HEK293T (cell line): ENCODE data around the gene UAP1L1.

Experiments
- BHLHE40 ChIP-seq: fragments of 450-650 bp; IDR thresholded peaks from 2 replicates; pipeline ENCODE4 v1.6.1; 2016; ENCODE audit warnings: mild to moderate bottlenecking, moderate library complexity, borderline replicate concordance
- SUZ12 ChIP-seq: fragments of 450-650 bp; IDR thresholded peaks from 2 replicates; pipeline ENCODE4 v1.6.1; 2016; ENCODE audit warnings: mild to moderate bottlenecking

DNA sequence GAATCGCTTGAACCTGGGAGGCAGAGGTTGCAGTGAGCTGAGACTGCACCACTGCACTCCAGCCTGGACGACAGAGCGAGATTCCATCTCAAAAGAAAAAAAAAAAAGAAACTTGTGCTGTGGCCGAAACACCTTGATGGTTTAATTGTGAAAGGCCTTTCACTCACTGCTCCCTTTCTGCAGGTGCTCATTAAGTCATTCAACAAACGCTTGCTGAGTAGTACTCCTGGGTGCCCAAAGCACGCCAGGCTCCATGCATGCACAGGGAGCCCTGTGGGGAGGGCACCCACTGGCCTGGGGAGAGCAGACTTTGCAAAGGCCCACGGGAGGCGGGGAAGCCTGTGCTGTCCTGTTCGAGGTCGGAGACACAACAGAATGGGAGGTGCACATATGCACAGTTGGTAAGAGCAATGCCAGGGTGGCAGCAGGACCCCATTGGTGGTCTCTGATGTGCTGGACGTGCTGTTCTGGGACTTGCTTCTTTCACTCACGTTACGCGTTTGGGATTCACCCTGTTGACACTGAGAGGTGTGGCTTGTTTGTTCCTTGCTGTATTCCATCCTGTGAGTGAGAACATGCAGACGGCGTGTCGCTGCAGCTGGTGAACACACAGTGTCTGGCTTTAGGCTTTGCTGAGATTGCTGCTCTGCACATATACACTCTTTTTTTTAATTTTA, 20.4 kb upstream of the UAP1L1 start:
- TF ChIP-seq BHLHE40 (no peak), SUZ12 (no peak)
